AG04449 (cell line): Measurements from ENCODE around the gene SPON2.

Source experiments
- CTCF ChIA-PET: fragments of 350-600 bp; formaldehyde crosslinking; extraction: SDS; loops from one replicate; lab custom pipeline; 2021; ENCODE audit warnings: antibody characterized with exemption; lab: Yijun Ruan, JAX
- POLR2A ChIA-PET: fragments of 400-600, 350-600 bp; formaldehyde crosslinking; extraction: SDS; loops from one replicate; lab custom pipeline; 2020; ENCODE audit warnings: antibody characterized with exemption, inconsistent platforms; lab: Yijun Ruan, JAX
- DNase-seq: peaks from one replicate; pipeline ENCODE4 v3.0.0-alpha.2; 2010; ENCODE audit warnings: low read depth, low spot score
- H3K4me3 ChIP-seq: 2 replicates; pipeline ENCODE4 v1.5.1; 2011; ENCODE audit warnings: low read depth, mild to moderate bottlenecking, control low read depth, low read length
- CTCF ChIP-seq: IDR thresholded peaks from one replicate; pipeline ENCODE4 v1.5.1; 2011; ENCODE audit warnings: mild to moderate bottlenecking, moderate library complexity, low read length, control low read depth, inconsistent platforms; ENCODE audit not compliant: insufficient read depth; ENCODE audit errors: missing control alignments

The SPON2 gene

DNA sequence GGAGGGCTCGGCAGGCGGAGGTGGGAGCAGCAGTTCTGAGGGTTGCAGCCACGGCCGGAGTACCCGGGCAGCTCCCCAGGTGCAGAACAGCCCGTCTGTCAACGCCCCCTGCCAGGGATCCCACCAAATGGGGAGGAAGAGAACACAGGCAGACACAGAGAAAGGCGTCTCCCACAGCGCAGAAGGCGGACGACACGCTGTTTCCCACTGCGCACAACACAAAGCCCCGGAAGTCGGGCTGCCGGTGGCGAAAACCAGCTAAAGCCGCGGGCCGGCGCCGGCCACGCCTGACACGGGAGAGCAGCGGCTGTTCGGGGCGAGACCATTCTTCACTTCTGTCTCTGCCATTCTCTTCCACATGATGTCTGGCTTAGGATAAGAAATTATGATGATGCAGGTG lies 45.0 kb upstream of the SPON2 start:
- POLR2A ChIA-PET = no interaction called here
- CTCF ChIA-PET = interaction anchor here (2.7 kb wide), 1 partner anchor 50 kb away, joined by 8 read pairs; no protein-coding TSS in a partner anchor
- no peak for DNase-seq
- TF ChIP-seq CTCF = no peak
- no peak overlapping the region for H3K4me3 ChIP-seq

- DNase-seq = no peak
- CTCF ChIA-PET = interaction anchor here (2.7 kb wide), 1 partner anchor 49 kb away, joined by 8 read pairs; no protein-coding TSS in a partner anchor
- no peak for TF ChIP-seq CTCF
- no peak overlapping the region for H3K4me3 ChIP-seq
- POLR2A ChIA-PET = interaction anchor here (0.5 kb wide), 1 partner anchor 73 kb away, joined by 3 read pairs; the partner anchor contains the start of gene MAEA
Observed at GRCh38 chr4:1216869-1217294, 44.5 kb upstream of the SPON2 start.

- POLR2A ChIA-PET = no interaction called here
- H3K4me3 ChIP-seq = no peak overlapping the region
- CTCF ChIA-PET = interaction anchor here (2.7 kb wide), 1 partner anchor 49 kb away, joined by 8 read pairs; no protein-coding TSS in a partner anchor
- no peak for TF ChIP-seq CTCF
- no peak for DNase-seq
Observed at GRCh38 chr4:1216076-1216614, 43.8 kb upstream of the SPON2 start.

DNA sequence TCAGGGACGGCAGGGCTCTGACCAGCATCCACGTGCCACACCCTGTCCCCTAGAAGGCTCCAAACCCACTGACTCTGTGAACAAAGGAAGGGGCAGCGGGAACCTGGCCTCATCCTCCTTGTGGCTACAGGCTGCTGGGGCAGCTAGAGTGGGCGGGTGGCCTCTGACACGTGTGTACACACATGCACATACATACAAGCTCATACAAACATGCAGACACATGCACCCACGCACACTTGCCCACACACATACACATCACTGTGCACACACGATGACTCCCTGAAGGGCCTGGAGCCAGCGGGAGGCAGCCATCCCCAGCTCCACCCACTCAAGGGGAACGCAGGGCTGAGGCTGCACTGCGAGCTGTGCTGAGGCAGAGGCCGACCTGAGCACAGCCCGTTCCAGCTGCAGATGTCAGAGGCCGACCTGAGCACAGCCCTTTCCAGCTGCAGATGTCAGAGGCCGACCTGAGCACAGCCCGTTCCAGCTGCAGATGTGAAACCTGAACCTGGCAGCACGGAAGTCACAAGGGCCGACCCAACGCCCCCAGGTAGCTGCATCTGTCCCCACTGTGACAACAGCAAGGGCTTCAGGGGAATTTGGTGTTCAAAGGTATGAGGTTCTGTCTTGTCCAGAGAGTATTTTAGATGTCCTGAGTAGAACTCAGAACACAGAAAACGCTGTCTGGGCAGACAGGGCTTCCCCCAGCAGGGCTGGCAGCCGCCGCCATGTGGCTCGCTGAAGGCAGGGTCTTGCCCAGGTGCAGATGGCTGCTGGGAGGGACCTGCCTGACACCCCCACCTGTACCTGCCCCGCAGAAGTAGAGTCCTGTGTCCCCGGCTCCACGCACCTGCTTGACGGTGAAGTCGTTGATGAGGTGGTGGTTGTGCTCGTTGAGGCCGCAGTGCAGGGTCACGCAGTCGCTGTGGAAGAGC lies 43.0 kb upstream of the SPON2 start:
- CTCF ChIA-PET = interaction anchor here (0.9 to 1.1 kb wide), 2 partner anchors 48 to 85 kb away, joined by 3 to 4 read pairs; no protein-coding TSS in a partner anchor
- no peak overlapping the region for H3K4me3 ChIP-seq
- POLR2A ChIA-PET = interaction anchor here (1.2 kb wide), 1 partner anchor 10 kb away, joined by 3 read pairs; no protein-coding TSS in a partner anchor
- TF ChIP-seq CTCF = no peak
- DNase-seq = no peak

DNA sequence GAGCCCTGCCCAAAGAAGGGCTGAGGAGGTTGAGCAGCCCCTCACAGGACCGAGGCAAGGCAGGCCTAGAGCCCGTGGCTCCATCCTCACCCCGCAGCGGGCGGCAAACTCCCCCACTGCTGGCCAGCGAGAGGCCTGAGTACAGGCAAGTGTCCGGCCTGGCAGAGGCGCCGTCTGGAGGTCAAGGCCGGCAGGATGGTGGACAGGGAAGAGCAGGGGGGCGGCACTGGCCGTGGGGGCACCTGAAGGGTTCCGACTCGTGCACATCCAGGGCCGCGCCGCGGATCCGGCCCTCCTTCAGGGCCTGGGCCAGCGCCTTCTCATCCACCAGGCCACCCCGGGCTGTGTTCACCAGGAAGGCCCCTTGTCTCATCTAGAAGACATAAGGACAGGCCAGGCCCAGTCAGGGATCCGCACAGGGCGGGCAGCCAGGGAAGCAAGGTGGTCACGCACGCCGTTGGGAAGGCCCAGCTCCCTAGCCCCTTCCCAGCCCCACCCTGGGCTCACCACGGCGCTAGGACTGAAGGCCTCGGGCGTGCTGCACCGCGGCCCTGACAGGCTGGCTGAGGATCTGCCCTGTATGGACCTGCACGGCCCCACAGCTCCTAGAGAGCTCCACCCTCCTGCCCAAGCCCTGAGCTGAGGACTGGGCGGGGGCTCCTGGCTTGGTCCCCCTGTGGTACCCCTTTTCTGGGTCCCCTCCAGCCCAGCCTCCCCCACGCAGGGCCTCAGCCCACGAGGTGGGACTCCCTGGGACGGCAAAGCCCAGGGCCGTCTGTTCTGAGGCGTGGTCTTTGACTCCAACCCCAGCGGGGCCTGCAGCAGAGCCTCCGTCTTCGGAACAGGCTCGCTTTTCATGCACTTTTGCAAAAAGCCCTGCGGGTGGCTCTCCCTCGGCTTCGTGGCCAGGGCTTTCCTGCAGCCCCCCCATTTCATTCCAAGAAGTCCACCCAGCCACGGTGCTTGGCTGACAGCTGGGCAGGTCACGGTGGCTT lies 42.0 kb upstream of the SPON2 start:
- TF ChIP-seq CTCF = no peak
- DNase-seq = no peak
- ChIA-PET POLR2A (interaction anchor here (1.2 kb wide), 1 partner anchor 9 kb away, joined by 3 read pairs; no protein-coding TSS in a partner anchor), CTCF (interaction anchor here (0.9 to 1.1 kb wide), 2 partner anchors 47 to 84 kb away, joined by 3 to 4 read pairs; no protein-coding TSS in a partner anchor)
- no peak overlapping the region for H3K4me3 ChIP-seq
